H9 (cell line): Measurements from ENCODE around the gene KRCC1. TPM values are rescaled to one million over a fixed set of nuclear protein-coding genes. Genes with fewer than 3 reads are reported as not detected.

Experiments
- DNase-seq: peaks from one replicate; pipeline ENCODE4 v3.0.0-alpha.2; 2017
- H2AFZ ChIP-seq: one replicate; pipeline ENCODE4 v1.6.1; 2013; ENCODE audit warnings: mild to moderate bottlenecking, low read length, control low read depth, moderate library complexity
- H2AK5ac ChIP-seq: 2 replicates; pipeline ENCODE4 v1.6.1; 2013; ENCODE audit warnings: low read length, control low read depth, mixed read lengths; ENCODE audit not compliant: insufficient read length
- H2BK120ac ChIP-seq: one replicate; pipeline ENCODE4 v1.6.1; 2013; ENCODE audit warnings: low read depth, mild to moderate bottlenecking, low read length, control low read depth, inconsistent platforms; ENCODE audit not compliant: poor library complexity, severe bottlenecking
- H2BK12ac ChIP-seq: 2 replicates; pipeline ENCODE4 v1.6.1; 2013; ENCODE audit warnings: low read length, control low read depth, mixed read lengths, low read depth; ENCODE audit not compliant: insufficient read length
- H2BK15ac ChIP-seq: 2 replicates; pipeline ENCODE4 v1.6.1; 2013; ENCODE audit warnings: low read depth, low read length, control low read depth
- H2BK20ac ChIP-seq: one replicate; pipeline ENCODE4 v1.6.1; 2013; ENCODE audit warnings: low read depth, mild to moderate bottlenecking, low read length, control low read depth, inconsistent platforms; ENCODE audit not compliant: poor library complexity, severe bottlenecking
- H2BK5ac ChIP-seq: 2 replicates; pipeline ENCODE4 v1.6.1; 2013; ENCODE audit warnings: low read length, control low read depth, mixed read lengths; ENCODE audit not compliant: insufficient read length
- H3K14ac ChIP-seq: 2 replicates; pipeline ENCODE4 v1.6.1; 2013; ENCODE audit warnings: low read length, control low read depth; ENCODE audit not compliant: insufficient read depth
- H3K18ac ChIP-seq: 2 replicates; pipeline ENCODE4 v1.6.1; 2013; ENCODE audit warnings: low read depth, mild to moderate bottlenecking, mixed read lengths, low read length, control low read depth; ENCODE audit not compliant: insufficient read length
- H3K23ac ChIP-seq: 2 replicates; pipeline ENCODE4 v1.6.1; 2013; ENCODE audit warnings: low read length, control low read depth, mixed read lengths, low read depth; ENCODE audit not compliant: insufficient read length
- H3K23me2 ChIP-seq: 2 replicates; pipeline ENCODE4 v1.6.1; 2013; ENCODE audit warnings: low read depth, mild to moderate bottlenecking, mixed read lengths, low read length, control low read depth; ENCODE audit not compliant: insufficient read length, poor library complexity, severe bottlenecking
- H3K27ac ChIP-seq: 2 replicates; pipeline ENCODE4 v1.5.1; 2013; ENCODE audit warnings: low read length, control low read depth, mixed read lengths, low read depth; ENCODE audit not compliant: insufficient read length
- H3K27me3 ChIP-seq: 2 replicates; pipeline ENCODE4 v1.6.1; 2013; ENCODE audit warnings: low read length, control low read depth, inconsistent platforms; ENCODE audit not compliant: insufficient read depth
- H3K4ac ChIP-seq: 2 replicates; pipeline ENCODE4 v1.6.1; 2013; ENCODE audit warnings: low read depth, mild to moderate bottlenecking, control low read depth, inconsistent platforms, low read length, moderate library complexity
- H3K4me1 ChIP-seq: 2 replicates; pipeline ENCODE4 v1.6.1; 2013; ENCODE audit warnings: low read length, control low read depth, inconsistent platforms; ENCODE audit not compliant: insufficient read depth
- H3K4me2 ChIP-seq: 2 replicates; pipeline ENCODE4 v1.6.1; 2013; ENCODE audit warnings: low read length, control low read depth, mixed read lengths; ENCODE audit not compliant: insufficient read length, insufficient read depth
- H3K56ac ChIP-seq: 2 replicates; pipeline ENCODE4 v1.6.1; 2013; ENCODE audit warnings: low read depth, mild to moderate bottlenecking, mixed read lengths, low read length, control low read depth; ENCODE audit not compliant: insufficient read length
- H3K79me1 ChIP-seq: 2 replicates; pipeline ENCODE4 v1.6.1; 2013; ENCODE audit warnings: low read depth, mild to moderate bottlenecking, moderate library complexity, low read length, control low read depth, inconsistent platforms; ENCODE audit not compliant: insufficient read depth, poor library complexity, severe bottlenecking
- H3K79me2 ChIP-seq: 2 replicates; pipeline ENCODE4 v1.6.1; 2013; ENCODE audit warnings: low read length, control low read depth, inconsistent platforms; ENCODE audit not compliant: insufficient read depth
- H3K9ac ChIP-seq: 2 replicates; pipeline ENCODE4 v1.6.1; 2013; ENCODE audit warnings: low read length, control low read depth, mixed read lengths; ENCODE audit not compliant: insufficient read length; ENCODE audit errors: extremely low read depth
- H3K9me3 ChIP-seq: one replicate; pipeline ENCODE4 v1.6.1; 2013; ENCODE audit warnings: low read depth, low read length, inconsistent platforms; ENCODE audit not compliant: control insufficient read depth
- H3T11ph ChIP-seq: one replicate; pipeline ENCODE4 v1.6.1; 2013; ENCODE audit warnings: mild to moderate bottlenecking, low read length, control low read depth, inconsistent platforms
- H4K20me1 ChIP-seq: one replicate; pipeline ENCODE4 v1.6.1; 2013; ENCODE audit not compliant: control insufficient read depth, insufficient read length, insufficient read depth
- H4K5ac ChIP-seq: 2 replicates; pipeline ENCODE4 v1.6.1; 2013; ENCODE audit warnings: low read depth, mild to moderate bottlenecking, mixed read lengths, low read length, control low read depth; ENCODE audit not compliant: insufficient read length
- H4K8ac ChIP-seq: replicated peaks from 2 replicates; pipeline ENCODE4 v1.6.1; 2013; ENCODE audit warnings: low read length, control low read depth, mixed read lengths, low read depth; ENCODE audit not compliant: insufficient read length
- H4K91ac ChIP-seq: 2 replicates; pipeline ENCODE4 v1.6.1; 2013; ENCODE audit warnings: low read depth, mild to moderate bottlenecking, moderate library complexity, mixed read lengths, low read length, control low read depth; ENCODE audit not compliant: insufficient read length
- H3K27ac Mint-ChIP-seq, 3 experiments: 2 replicates in 2 of 3; 3 replicates in 1 of 3; pipeline ENCODE4 v1.8.0; 2020 to 2021; ENCODE audit warnings: mixed read lengths in 3 of 3, mild to moderate bottlenecking in 1 of 3, moderate library complexity in 1 of 3
- H3K27me3 Mint-ChIP-seq: 2 replicates; pipeline ENCODE4 v1.8.0; 2021; ENCODE audit warnings: low read depth, mild to moderate bottlenecking, moderate library complexity, mixed read lengths
- H3K36me3 Mint-ChIP-seq, 3 experiments: 2 replicates in 2 of 3; 3 replicates in 1 of 3; pipeline ENCODE4 v1.8.0; 2020 to 2021; ENCODE audit warnings: low read depth in 3 of 3, mixed read lengths in 3 of 3; ENCODE audit not compliant: insufficient read depth in 1 of 3
- H3K4me1 Mint-ChIP-seq, 2 experiments: 2 replicates each; pipeline ENCODE4 v1.8.0; 2020; ENCODE audit warnings: mixed read lengths in 2 of 2
- H3K4me3 Mint-ChIP-seq, 2 experiments: 2 replicates in 1 of 2; 3 replicates in 1 of 2; pipeline ENCODE4 v1.8.0; 2020 to 2021; ENCODE audit warnings: mild to moderate bottlenecking in 2 of 2, mixed read lengths in 2 of 2, moderate library complexity in 1 of 2
- H3K9me3 Mint-ChIP-seq, 2 experiments: 2 replicates in 1 of 2; 3 replicates in 1 of 2; pipeline ENCODE4 v1.8.0; 2020; ENCODE audit warnings: mild to moderate bottlenecking in 2 of 2, mixed read lengths in 2 of 2, moderate library complexity in 1 of 2
- WGBS: extraction: QIAGEN DNeasy Blood & Tissue Kit; methylation state at CpG from one replicate; pipeline ENCODE4 v1.1.7; 2013; ENCODE audit warnings: missing lambda C conversion rate, low lambda C conversion rate, mixed read lengths; ENCODE audit not compliant: insufficient read length; ENCODE audit errors: extremely low coverage; 5-methylcytosine and 5-hydroxymethylcytosine counted together
- total RNA-seq: library from RNA; stranded (reverse); gene quantifications from 2 replicates; pipeline ENCODE4 v1.2.1, GENCODE V29; 2021
- TF ChIP-seq, protein P1 (sequence below): fragments of 200-600 bp; sonication (generic); conservative IDR thresholded peaks from 3 replicates; pipeline ENCODE4 v1.8.0; 2021; ENCODE audit warnings: antibody characterized with exemption, mild to moderate bottlenecking

KRCC1 gene
- total RNA-seq, 1 experiment from 2014 or later = 8.2 TPM

- Mint-ChIP-seq H3K36me3 (no peaks in the 10 kb centered on the region; a peak in 1 of 7 replicates), H3K27me3 (no peaks in the 10 kb centered on the region; the same call in 1 of the 2 replicates), H3K27ac (no peak overlapping the region), H3K4me1 (peaks cover 10 to 16% of the 10 kb centered on the region in 2 experiments), H3K4me3 (no peak overlapping the region), H3K9me3 (no peaks in the 10 kb centered on the region)
- DNase-seq = no peak
- Histone ChIP-seq H3K4ac (no peak overlapping the region), H3K56ac (no peak overlapping the region), H2AFZ (no peak overlapping the region), H3K79me2 (no peaks in the 10 kb centered on the region), H3K9ac (no peak overlapping the region), H4K5ac (no peak overlapping the region), H3K18ac (no peak overlapping the region), H3K4me2 (no peak overlapping the region), H2AK5ac (no peak overlapping the region), H3K4me1 (no peaks in the 10 kb centered on the region; the same call in 1 of the 2 replicates), H3K27ac (no peak overlapping the region), H3K23me2 (no peaks in the 10 kb centered on the region), H3K79me1 (no peaks in the 10 kb centered on the region), H3K27me3 (no peaks in the 10 kb centered on the region), H2BK15ac (no peak overlapping the region), H4K91ac (no peak overlapping the region), H3T11ph (no peak overlapping the region), H2BK20ac (no peak overlapping the region), H3K9me3 (no peaks in the 10 kb centered on the region), H2BK12ac (no peak overlapping the region), H3K23ac (no peak overlapping the region), H3K14ac (no peak overlapping the region), H2BK5ac (no peak overlapping the region), H4K20me1 (no peaks in the 10 kb centered on the region), H2BK120ac (no peak overlapping the region), H4K8ac (no peak overlapping the region)
- TF ChIP-seq, protein P1, sequence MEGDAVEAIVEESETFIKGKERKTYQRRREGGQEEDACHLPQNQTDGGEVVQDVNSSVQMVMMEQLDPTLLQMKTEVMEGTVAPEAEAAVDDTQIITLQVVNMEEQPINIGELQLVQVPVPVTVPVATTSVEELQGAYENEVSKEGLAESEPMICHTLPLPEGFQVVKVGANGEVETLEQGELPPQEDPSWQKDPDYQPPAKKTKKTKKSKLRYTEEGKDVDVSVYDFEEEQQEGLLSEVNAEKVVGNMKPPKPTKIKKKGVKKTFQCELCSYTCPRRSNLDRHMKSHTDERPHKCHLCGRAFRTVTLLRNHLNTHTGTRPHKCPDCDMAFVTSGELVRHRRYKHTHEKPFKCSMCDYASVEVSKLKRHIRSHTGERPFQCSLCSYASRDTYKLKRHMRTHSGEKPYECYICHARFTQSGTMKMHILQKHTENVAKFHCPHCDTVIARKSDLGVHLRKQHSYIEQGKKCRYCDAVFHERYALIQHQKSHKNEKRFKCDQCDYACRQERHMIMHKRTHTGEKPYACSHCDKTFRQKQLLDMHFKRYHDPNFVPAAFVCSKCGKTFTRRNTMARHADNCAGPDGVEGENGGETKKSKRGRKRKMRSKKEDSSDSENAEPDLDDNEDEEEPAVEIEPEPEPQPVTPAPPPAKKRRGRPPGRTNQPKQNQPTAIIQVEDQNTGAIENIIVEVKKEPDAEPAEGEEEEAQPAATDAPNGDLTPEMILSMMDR = no peak
- no CpG with 5 or more reads among the region's 1 CpG for WGBS
These were observed 45.4 kb downstream of the KRCC1 start for GRCh38 chr2:88010136-88010535.
